Measurements from ENCODE around the gene OR9I1. TPM values are rescaled to one million over a fixed set of nuclear protein-coding genes. Genes with fewer than 3 reads are reported as not detected.

The OR9I1 gene
- polyA plus RNA-seq, 1 donor from 2014 or later, result not detected

- TF ChIP-seq REST (IDR thresholded peaks at IDR 0.05; ENCODE audit: borderline replicate concordance) (no peak), MXI1 (conservative IDR thresholded peaks at IDR 0.05; ENCODE audit: poor library complexity, severe bottlenecking) (no peak), TAF1 (IDR thresholded peaks at IDR 0.05; ENCODE audit: low read depth) (no peak), POLR2AphosphoS5 (IDR thresholded peaks at IDR 0.05) (no peak), EP300 (conservative IDR thresholded peaks at IDR 0.05; ENCODE audit: poor library complexity, severe bottlenecking) (no peak), CTCF (IDR thresholded peaks at IDR 0.05; ENCODE audit: poor library complexity, severe bottlenecking) (no peak), SMC3 (conservative IDR thresholded peaks at IDR 0.05; ENCODE audit: poor library complexity) (no peak), RAD21 (conservative IDR thresholded peaks at IDR 0.05) (no peak), EZH2 (IDR thresholded peaks at IDR 0.05; ENCODE audit: borderline replicate concordance, insufficient read depth, low read length, poor library complexity, severe bottlenecking) (no peak)
These were observed 54.7 kb downstream of the OR9I1 start for GRCh38 chr11:58070585-58070984.

GRCh38 chr11:58068655-58069054 is 56.7 kb downstream of the OR9I1 start:
- no peaks in the 10 kb centered on the region for H3F3A ChIP-seq (ENCODE audit: insufficient read depth, low read length, poor library complexity, severe bottlenecking)
- H3K9me2 ChIP-seq (ENCODE audit: insufficient read depth, low read length), result no peaks in the 10 kb centered on the region
- H3K36me3 ChIP-seq (ENCODE audit: insufficient read depth, low read length), result no peaks in the 10 kb centered on the region
- H2AFZ ChIP-seq (ENCODE audit: low read depth, low read length), result no peak overlapping the region
- TF ChIP-seq SMC3 (conservative IDR thresholded peaks at IDR 0.05; ENCODE audit: poor library complexity), result no peak
- no peak for TF ChIP-seq CTCF (IDR thresholded peaks at IDR 0.05; ENCODE audit: poor library complexity, severe bottlenecking)
- TF ChIP-seq REST (IDR thresholded peaks at IDR 0.05; ENCODE audit: borderline replicate concordance), result no peak
- TF ChIP-seq EP300 (conservative IDR thresholded peaks at IDR 0.05; ENCODE audit: poor library complexity, severe bottlenecking), result no peak
- no peak for TF ChIP-seq POLR2AphosphoS5 (IDR thresholded peaks at IDR 0.05)
- no peak for TF ChIP-seq MXI1 (conservative IDR thresholded peaks at IDR 0.05; ENCODE audit: poor library complexity, severe bottlenecking)
- TF ChIP-seq EZH2 (IDR thresholded peaks at IDR 0.05; ENCODE audit: borderline replicate concordance, insufficient read depth, low read length, poor library complexity, severe bottlenecking), result no peak
- no peak for TF ChIP-seq TAF1 (IDR thresholded peaks at IDR 0.05; ENCODE audit: low read depth)
- TF ChIP-seq RAD21 (conservative IDR thresholded peaks at IDR 0.05), result no peak
- no peaks in the 10 kb centered on the region for H4K20me1 ChIP-seq (ENCODE audit: insufficient read depth)
- no peak overlapping the region for H3K4me2 ChIP-seq (ENCODE audit: low read length)
- H3K79me2 ChIP-seq (replicated peaks; ENCODE audit: insufficient read depth, low read length), result no peaks in the 10 kb centered on the region
- no peak overlapping the region for H3K27ac ChIP-seq (ENCODE audit: low read length)
- H3K9ac ChIP-seq (ENCODE audit: low read length), result no peak overlapping the region
- H3K9me3 ChIP-seq (ENCODE audit: low read length), result no peaks in the 10 kb centered on the region
- H3K27me3 ChIP-seq (ENCODE audit: insufficient read depth, low read depth, low read length), result no peaks in the 10 kb centered on the region
- no peak overlapping the region for H3K4me3 ChIP-seq (ENCODE audit: low read length)

More at GRCh38 chr11:58070585-58070984, 54.7 kb downstream of the OR9I1 start:
- Histone ChIP-seq H3K9me3 (ENCODE audit: low read length) (no peaks in the 10 kb centered on the region), H3K27me3 (ENCODE audit: insufficient read depth, low read depth, low read length) (no peaks in the 10 kb centered on the region), H3K79me2 (replicated peaks; ENCODE audit: insufficient read depth, low read length) (no peaks in the 10 kb centered on the region), H3K36me3 (ENCODE audit: insufficient read depth, low read length) (no peaks in the 10 kb centered on the region), H4K20me1 (ENCODE audit: insufficient read depth) (no peaks in the 10 kb centered on the region), H3K27ac (ENCODE audit: low read length) (no peak overlapping the region), H3K4me2 (ENCODE audit: low read length) (no peak overlapping the region), H3K4me3 (ENCODE audit: low read length) (no peak overlapping the region), H3F3A (ENCODE audit: insufficient read depth, low read length, poor library complexity, severe bottlenecking) (no peaks in the 10 kb centered on the region), H2AFZ (ENCODE audit: low read depth, low read length) (no peak overlapping the region), H3K9me2 (ENCODE audit: insufficient read depth, low read length) (no peaks in the 10 kb centered on the region), H3K9ac (ENCODE audit: low read length) (no peak overlapping the region)
